GM12872 (cell line): ENCODE data around the gene TOP2B.

ENCODE experiments used
- TF ChIP-seq, protein P1 (sequence below): IDR thresholded peaks from 3 replicates; pipeline ENCODE4 v1.5.1; 2011; ENCODE audit warnings: low read depth, mild to moderate bottlenecking, low read length, moderate library complexity; ENCODE audit not compliant: insufficient read depth

The TOP2B gene

DNA sequence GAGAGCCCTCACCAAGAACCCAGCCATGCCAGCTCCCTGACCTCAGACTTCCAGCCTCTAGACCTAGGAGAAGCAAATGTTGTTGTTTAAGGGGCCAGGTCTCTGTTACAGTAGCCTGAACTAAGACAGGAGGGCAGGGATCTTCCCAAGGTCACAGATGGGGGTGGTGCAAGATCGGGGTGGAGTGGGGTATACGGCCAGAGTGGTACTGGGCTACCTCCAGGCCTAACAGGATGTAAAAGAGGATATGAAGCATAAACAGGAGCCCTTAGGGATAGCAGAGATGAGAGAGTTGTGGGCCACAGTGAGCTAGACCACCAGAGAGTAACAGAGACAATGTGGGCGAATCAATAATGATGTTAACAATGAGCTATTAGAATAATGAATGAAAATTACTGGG lies 82.9 kb downstream of the TOP2B start:
- TF ChIP-seq, protein P1, sequence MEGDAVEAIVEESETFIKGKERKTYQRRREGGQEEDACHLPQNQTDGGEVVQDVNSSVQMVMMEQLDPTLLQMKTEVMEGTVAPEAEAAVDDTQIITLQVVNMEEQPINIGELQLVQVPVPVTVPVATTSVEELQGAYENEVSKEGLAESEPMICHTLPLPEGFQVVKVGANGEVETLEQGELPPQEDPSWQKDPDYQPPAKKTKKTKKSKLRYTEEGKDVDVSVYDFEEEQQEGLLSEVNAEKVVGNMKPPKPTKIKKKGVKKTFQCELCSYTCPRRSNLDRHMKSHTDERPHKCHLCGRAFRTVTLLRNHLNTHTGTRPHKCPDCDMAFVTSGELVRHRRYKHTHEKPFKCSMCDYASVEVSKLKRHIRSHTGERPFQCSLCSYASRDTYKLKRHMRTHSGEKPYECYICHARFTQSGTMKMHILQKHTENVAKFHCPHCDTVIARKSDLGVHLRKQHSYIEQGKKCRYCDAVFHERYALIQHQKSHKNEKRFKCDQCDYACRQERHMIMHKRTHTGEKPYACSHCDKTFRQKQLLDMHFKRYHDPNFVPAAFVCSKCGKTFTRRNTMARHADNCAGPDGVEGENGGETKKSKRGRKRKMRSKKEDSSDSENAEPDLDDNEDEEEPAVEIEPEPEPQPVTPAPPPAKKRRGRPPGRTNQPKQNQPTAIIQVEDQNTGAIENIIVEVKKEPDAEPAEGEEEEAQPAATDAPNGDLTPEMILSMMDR, result no peak

DNA sequence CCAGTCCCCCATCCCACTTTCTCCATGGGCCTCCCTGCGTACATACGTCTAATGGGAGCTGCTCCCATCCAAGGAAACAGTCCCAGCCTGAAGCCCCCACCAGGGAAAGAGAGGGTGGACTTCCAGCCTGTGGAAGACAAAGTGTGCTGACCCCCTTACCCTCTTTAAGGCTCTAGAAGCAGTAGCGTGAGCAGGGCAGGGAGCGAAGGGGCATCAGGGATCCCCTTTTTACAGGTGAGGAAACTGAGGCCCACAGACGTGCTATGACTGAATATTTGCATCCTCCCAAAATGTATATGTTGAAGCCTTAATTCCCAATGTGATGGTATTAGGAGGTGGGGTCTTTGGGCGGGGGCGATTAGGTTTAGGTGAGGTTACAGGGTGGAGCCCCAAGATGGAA lies 83.4 kb downstream of the TOP2B start:
- TF ChIP-seq, protein P1, result no peak

DNA sequence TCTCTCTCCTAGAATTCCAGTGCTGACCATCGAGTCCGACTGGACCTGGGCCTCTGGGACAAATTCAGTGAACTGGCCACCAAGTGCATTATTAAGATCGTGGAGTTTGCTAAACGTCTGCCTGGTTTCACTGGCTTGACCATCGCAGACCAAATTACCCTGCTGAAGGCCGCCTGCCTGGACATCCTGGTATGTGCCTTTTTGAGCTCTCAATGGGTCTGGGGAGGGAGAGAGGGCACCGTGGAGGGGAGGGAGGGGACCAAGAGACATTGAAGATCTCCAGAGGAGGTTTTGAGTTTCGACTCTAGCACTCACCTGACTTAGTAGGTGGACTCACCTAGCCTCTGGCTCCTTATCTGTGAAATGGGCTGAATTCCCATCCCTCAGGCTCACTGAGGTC lies 84.2 kb downstream of the TOP2B start:
- TF ChIP-seq, protein P1, result no peak

DNA sequence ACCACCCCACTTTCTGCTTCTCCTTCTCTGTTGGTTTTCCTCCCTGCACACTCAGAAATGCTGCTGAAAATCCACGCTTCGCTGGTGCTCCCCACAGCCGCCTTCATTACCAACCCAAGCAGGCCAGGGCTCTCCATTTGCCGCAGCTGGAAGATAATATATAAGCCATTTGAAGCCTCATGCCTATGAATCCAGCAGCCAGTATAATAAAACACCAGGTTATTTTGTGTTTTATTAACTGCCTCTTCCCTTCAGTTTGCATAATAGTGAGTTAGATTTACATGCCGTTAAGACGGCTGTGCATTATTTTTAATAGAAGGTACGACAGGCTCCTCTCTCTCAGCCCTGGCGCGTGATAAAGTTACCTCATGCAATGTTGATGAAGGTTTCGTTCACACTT lies 86.6 kb downstream of the TOP2B start:
- TF ChIP-seq, protein P1, result no peak

DNA sequence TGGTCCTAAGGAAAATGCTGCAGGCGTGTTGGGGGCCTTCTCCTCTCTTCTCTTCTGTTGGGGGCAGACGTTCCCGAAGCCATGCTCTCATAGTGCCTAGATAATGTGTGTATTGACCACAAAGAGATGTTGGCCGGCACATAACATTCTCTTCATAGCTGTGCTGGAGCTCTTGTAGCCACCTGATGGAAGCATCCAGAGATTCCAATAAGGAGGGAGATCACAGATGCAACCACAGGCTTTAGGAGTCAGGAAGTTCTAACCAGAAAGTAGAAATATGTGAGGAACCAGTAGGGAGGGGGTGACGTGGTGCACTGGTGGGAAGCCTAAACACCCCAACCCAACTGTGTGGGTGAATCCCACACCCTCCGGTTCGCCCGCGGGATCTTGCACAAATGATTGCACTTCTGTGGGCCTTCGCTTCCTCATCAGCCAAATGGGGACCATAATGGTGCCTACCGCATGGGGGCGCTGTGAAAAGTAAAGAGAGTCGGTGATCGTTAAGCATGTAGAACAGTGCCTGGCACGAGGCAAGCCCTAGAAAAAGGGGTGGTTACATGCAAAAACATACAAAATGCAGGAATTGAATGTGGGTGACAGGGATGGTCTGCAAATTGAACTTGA lies 87.8 kb downstream of the TOP2B start:
- TF ChIP-seq, protein P1, result no peak

DNA sequence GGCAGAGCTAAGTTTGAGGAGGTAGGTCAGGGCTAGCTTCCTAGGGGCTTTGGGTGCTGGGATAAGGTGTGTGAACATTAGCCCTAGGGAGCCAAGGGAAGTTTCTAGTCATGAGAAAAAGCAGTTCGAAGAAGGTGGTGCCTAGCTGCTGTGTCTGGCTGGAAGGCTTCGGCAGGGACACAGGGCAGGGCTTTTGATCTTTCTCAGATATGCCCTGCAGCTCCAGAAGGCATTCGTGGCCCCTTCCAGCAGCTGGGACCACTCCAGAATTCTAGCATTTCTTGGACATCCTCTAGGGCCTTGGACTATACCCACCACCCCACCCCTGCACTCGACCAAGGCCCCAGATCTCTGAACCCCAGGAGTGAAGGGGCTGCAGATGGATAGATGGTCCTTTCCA lies 88.6 kb downstream of the TOP2B start:
- TF ChIP-seq, protein P1, result no peak

DNA sequence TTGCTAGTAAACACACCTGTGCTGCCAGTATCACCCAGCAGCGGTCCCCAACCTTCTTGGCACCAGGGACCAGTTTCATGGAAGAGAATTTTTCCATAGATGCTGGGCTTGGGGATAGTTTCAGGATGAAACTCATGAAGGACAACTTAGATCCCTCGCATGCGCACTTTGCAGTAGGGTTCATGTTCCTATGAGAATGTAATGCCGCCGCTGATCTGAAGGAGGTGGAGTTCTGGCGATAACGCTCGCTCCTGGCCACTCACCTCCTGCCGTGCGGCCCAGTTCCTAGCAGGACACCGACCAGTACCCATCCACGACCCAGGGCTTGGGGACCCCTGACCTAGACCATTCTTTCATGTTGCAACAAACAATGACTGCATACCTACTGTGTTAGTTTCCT lies 89.7 kb downstream of the TOP2B start:
- TF ChIP-seq, protein P1, result no peak
